Head of caudate nucleus (tissue), 42 donors: ENCODE measurements around the gene KCNAB2.

Experiments used
- DNase-seq, 42 donors: peaks; one replicate each; pipeline versions ENCODE4 v3.0.0 to v3.0.0-alpha.2; 2020 to 2021; ENCODE audit warnings: mixed read lengths in 7 of 42
- intact Hi-C: fragments of 100-400 bp; cut with DNase I; formaldehyde crosslinking; loops from one replicate; pipeline ENCODE4 v1.15.0; 2022

KCNAB2 gene

GRCh38 chr1:6045561-6045960 is at the start of gene KCNAB2:
Gene KCNAB2, plus strand, starts transcription at chr1:6045888. Its CDS starts 5,649 bp downstream, at chr1:6051537.
- intact Hi-C loops: no loop called here
- peak in 2 of 42 donors; percentile 31 to 40 for DNase-seq

GRCh38 chr1:5996641-5997270 is 48.9 kb upstream of the KCNAB2 start:
- DNase-seq: peak in 1 of 42 donors; percentile 26
- intact Hi-C loops: no loop called here

GRCh38 chr1:5997316-5997715 is 48.4 kb upstream of the KCNAB2 start:
- intact Hi-C loops: no loop called here
- DNase-seq: peak in 6 of 42 donors; percentile 23 to 41 (median 30)

DNA sequence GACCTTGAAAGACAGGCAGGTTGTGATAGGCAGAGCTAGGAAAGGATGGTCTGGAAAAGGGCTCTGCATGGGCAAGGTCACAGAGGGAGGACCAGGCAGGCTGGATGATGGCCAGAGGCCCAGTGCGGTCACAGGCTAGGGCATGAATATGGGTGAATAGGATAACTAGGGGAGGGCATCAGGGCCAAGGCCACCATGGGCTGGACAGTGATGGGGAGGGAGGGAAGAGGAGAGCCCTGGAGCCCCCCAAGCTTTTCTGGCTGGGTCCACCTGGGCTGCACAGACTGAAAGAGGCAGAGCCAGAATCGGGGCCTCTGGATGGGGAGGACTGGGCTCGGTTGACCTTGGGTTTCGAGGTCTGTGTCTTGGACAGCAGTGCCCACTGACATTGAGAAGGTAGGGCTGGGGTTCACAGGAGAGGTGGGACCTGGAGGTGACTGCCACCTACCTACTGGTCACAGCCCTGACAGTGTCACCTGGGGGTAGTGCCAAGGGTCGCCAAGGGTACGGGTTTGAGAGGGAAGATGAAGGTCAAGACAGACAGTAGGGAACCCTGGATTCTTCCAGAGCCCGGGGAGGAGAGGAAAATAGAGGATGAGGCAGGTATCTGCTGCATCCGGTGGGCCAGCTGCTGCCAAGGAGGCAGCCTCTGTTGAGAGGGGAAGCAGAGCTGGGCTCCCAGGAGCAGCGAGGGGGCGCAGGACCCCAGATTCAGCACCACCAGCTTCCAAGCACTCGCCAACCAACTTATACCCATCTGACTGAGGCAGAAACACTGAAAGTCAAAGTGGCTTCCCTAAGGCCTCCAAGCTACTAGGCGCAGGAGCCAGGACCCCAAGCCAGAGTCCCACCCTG is 47.4 kb upstream of the KCNAB2 start:
- intact Hi-C loops: no loop called here
- peak in 5 of 42 donors; percentile 1 to 21 (median 5) for DNase-seq

DNA sequence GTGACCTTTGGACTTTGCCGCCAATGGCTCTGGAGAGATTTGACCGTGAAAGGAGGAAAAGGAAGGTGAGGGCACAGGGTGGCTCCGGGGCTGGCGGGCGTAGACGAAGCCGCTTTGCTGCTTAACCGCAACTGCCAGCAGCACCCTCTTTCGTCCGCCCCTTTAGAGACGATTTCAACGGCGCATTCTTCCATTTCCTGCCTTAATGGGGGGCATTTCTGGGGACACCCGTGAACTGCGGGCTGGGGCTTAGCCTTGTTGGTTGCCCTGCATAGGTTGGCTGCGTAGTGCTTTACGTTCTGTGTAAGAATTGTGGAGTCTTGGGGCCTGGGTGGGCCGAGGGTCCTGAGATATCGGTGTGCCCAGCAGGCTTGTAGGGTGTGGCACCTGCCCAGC is 46.8 kb upstream of the KCNAB2 start:
- peak in 7 of 42 donors; percentile 1 to 28 (median 6) for DNase-seq
- intact Hi-C loops: no loop called here

DNA sequence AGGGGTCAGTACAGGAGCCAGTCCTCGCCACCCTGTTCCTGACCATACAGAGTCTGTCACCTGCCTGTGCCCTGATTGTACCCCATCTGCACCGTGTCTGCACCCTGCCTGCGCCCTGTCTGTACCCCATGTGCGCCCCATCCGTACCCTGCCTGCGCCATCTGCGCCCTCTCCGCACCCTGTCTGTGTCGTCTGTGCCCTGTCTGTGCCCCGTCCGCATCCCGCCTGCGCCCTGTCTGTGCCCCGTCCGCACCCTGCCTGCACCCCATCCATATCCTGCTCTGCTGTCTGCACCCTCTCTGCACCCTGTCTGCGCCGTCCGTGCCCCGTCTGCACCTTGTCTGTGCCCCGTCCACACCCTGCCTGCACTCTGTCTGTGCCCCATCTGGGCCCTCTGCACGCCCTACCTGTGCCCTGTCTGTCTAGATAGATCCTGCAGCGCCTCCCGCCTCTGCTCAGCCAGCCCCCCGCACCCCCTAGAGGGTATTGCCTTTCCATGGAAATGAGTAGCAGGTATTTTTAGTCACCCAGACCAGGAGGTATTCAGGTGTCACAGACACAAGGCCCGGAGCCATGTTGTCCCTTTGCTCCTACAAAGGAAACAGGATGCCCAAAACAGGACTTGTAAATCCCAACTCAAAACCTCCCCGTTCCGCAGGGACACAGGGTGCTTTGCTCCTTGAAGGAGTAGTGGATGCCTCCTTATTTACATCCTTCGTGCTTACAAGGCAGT is 45.8 kb upstream of the KCNAB2 start:
- DNase-seq: peak in 9 of 42 donors; percentile 9 to 30 (median 15)
- intact Hi-C loops: no loop called here

DNA sequence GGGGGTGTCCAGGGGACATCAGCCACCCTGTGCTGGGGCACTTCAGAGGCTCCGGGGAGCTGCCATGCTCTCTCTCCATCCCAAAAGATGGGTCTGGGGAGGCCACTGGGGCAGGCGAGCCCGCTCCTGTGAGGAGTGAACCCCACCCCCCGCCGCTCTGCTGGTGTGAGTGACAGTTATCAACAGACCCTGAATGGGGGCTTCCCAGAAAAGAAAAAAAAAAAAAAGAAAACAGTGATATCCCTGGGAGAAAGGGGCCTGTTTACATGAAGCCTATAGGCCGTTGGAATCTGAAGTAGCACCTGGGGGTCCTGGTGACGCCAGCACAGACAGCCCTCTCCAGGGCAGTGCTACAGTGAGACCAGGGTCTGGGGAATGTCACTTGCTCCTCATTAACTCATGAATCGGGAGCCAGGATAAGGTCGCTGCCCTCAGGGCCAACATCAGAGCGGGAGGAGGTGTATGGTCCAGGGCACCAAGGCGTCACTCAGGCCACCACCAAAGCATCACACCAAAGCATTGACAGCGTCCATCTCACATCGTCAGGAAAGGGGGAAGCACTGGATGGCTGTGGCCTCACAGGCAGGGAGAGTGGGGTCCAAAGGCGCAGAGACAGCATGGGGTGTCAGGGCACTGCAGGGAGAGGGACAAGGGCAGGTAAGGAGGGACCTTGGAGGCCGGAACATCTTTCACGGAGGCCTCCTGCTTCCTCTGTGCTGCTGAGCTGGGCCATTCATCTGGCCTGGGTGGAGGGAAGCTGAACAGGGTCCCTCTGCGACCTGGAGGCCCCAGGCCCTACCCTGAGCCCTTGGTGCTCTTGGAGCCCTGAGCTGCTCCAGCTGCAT is 45.0 kb upstream of the KCNAB2 start:
- intact Hi-C loops: no loop called here
- DNase-seq: peak in 8 of 42 donors; percentile 2 to 28 (median 13)

DNA sequence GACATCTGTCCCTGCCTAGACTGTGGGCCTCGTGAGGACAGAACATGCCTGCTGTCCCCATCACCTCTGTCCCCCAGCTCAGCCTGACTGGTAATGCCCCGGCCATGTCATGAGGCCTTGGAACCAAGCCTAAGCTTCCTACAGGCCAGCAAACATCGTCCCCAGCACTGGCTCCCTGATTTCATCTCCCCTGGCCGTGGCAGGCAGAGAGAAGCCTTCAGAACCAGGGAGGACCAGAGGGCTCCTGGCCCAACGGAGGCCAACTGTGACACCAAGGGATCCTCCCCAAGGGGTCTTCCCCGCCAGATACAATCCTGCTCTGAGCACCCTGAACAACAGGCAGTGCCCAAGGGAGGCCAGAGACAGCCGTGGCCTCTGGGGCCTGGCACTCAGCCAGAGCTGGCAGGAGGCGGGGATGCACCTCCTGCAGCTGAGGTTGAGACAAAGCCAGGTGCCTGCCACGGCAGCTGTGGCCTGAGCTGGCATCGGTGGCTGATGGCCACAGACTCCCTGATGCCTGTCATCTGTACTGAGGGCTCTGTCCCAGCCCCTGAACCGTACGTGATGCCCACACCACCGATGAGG is 43.6 kb upstream of the KCNAB2 start:
- peak in 10 of 42 donors; percentile 6 to 31 (median 14) for DNase-seq

DNA sequence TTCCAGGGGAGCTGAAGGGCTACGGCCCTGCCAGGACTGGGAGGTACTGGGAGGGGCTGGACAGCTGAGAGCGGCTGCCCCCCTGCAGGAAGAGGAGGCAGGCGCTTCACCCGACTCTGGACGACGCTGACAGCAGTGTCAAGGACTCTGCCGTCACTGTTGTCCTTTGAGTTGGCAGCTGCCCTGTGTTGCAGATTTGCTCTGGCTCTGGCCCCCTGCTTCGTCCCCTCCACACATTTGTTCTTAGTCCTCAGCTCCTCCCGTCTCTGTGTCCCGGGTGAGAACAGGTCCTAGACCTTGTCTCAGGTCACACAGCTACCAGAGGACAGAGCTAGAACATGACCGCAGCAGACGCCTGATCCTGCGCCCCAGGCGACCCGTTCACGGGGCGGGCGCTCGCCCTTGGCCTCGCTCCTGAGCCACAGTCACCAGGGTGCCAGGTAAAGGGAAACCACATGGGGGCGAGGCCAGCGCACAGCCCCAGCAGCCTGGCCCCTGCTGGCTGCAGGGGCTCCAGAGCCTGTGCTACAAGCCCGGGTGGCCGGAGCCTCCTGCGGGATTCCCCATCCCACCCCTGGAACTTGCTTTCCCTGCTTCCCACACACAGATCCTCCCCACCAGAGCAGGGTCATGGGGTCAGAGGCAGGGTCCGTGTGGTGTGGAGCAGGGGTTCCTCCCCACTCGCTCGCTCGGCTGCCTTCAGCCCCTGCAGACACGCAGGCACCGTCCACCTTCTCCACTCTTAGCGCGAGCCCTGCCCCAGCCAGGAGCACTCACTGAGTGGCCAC is 42.8 kb upstream of the KCNAB2 start:
- peak in 9 of 42 donors; percentile 1 to 23 (median 12) for DNase-seq
- intact Hi-C loops: no loop called here

More for the DNA sequence above, 43.6 kb upstream of the KCNAB2 start:
- intact Hi-C loops: no loop called here

DNA sequence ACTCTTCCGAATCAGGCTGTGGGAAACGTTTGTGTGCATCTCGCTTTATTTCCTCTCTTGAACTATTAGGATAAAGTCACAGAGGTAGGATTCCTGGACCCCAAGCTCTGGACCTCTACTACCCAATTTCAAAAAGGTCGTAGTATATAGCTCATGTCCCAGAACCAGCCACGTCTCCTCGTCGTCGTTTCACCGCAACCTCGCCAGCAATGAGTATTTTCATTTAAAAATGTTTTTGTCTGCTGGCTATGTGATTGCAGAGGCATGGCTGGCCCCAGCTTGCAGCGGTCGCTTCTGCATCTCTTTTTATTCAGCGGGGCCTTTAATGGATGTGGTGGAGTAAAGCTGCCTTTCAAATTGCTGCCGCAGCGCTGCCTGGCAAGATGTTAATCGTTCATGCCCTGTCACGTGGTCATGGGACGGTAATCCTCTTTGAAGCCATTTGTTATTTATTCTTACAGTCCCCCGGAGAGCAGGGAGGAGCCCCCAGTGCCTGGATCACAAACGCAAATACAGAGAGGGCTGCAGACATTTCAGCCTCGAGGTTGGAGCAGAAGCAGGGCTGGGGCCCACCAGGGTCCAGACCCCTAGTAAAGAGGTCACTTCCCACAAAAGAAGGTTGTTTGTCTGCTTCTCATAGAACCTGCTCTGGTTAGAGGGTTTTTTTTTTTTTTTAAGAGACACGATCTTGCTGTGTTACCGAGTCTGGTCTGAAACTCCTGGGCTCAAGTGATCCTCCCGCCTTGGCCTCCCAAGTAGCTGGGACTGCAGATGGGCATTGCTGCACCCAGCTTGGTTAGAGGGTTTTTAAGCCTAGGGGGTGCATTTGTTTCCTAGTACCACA is 41.9 kb upstream of the KCNAB2 start:
- peak in 11 of 42 donors; percentile 1 to 31 (median 12) for DNase-seq
- intact Hi-C loops: no loop called here

DNA sequence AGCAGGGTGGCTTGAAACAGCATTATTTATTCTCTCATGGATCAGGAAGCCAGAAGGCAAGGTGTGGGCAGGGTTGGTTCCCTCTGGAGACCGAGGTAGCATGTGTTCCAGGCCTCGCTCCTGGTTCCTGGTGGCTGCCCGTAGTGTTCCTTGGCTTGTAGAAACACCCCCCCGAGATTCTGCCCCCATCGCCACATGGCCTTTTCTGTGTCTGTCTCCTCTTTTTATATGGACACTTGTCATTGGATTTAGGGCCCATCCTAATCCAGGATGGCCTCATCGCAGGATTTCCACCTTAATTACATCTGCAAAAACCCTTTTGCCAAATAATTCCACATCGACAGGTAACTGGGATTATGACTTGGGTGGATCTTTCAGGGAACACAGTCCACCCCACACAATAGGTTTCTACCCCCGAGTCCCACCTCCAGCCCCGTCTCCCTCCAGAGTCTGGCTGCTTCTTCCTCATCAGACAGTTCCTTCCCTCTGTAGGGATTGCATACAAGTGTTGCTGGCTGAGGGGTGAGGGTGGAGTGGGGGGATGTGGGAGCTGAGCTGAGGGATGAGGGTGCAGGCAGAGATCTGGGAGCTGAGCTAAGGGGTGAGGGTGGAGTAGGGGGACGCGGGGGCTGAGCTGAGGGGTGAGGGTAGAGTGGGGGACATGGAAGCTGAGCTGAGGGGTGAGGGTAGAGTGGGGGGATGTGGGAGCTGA is 41.1 kb upstream of the KCNAB2 start:
- intact Hi-C loops: no loop called here
- peak in 11 of 42 donors; percentile 9 to 71 (median 29) for DNase-seq

DNA sequence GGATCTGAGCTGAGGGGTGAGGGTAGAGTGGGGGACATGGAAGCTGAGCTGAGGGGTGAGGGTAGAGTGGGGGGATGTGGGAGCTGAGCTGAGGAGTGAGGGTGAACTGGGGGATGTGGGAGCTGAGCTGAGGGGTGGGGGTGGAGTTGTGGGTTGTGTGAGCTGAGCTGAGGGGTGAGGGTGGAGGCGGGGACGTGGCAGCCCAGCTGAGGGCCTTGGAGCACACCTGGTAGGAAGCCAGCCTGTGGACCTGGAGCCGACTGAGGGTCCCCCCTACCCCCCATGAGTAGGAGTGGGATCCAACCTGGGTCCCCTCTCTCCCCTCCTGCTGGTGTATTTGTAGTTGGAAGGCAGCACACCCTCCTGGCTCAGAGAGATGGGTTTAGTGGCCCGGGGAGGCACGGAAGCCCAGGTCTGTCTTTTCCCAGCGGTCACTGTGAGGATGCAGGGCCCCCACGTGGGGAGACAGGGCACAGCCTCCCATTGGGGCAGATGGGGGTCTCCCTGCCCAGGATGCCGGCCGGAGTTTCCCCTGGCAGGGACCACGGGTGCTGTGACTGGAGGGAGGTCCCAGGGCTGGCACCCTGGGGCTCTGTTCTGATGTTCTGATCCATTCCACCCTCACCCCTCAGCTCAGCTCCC is 40.3 kb upstream of the KCNAB2 start:
- DNase-seq: peak in 11 of 42 donors; percentile 1 to 35 (median 13)
- intact Hi-C loops: no loop called here

- intact Hi-C loops: no loop called here
- peak in 5 of 42 donors; percentile 2 to 31 (median 22) for DNase-seq
Observed at GRCh38 chr1:6006882-6007281, 38.8 kb upstream of the KCNAB2 start.

GRCh38 chr1:6007318-6008083 is 38.2 kb upstream of the KCNAB2 start:
- intact Hi-C loops: no loop called here
- peak in 26 of 42 donors; percentile 28 to 81 (median 63) for DNase-seq

DNA sequence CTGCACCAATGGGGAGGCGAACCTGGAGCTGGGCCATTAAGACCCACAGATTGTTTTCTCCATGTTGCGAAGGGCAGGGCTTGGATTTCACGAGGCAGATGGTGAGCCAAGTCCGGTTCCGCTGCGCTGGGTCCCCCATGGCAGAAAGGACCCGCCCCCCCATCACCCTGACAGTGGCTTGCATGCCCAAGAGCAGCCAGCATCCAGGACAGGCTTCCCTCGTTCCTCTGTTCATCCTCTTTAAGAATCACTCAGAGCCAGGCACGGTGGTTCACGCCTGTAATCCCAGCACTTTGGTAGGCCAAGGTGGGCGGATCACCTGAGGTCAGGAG is 37.6 kb upstream of the KCNAB2 start:
- intact Hi-C loops: no loop called here
- no peak for DNase-seq
